Ishikawa (cell line): ENCODE results near the gene TRIM36.
A peak's percentile ranks its signal among the peaks of the same experiment; 100 is the strongest.

Experiments used
- CEBPB ChIP-seq: IDR thresholded peaks from 2 replicates; pipeline ENCODE4 v1.6.1; 2012
- CREB1 ChIP-seq: IDR thresholded peaks from 2 replicates; pipeline ENCODE4 v1.6.1; 2012; ENCODE audit warnings: low read depth
- EGR1 ChIP-seq: IDR thresholded peaks from 2 replicates; pipeline ENCODE4 v1.6.1; 2012
- EP300 ChIP-seq: IDR thresholded peaks from 2 replicates; pipeline ENCODE4 v1.6.1; 2012; ENCODE audit warnings: borderline replicate concordance
- FOXM1 ChIP-seq: IDR thresholded peaks from 2 replicates; pipeline ENCODE4 v1.6.1; 2012; ENCODE audit warnings: low read depth, borderline replicate concordance
- MAX ChIP-seq: IDR thresholded peaks from 2 replicates; pipeline ENCODE4 v1.6.1; 2012
- NFIC ChIP-seq: IDR thresholded peaks from 2 replicates; pipeline ENCODE4 v1.6.1; 2012
- RAD21 ChIP-seq: IDR thresholded peaks from 2 replicates; pipeline ENCODE4 v1.6.1; 2012; ENCODE audit warnings: low read depth
- REST ChIP-seq: IDR thresholded peaks from 2 replicates; pipeline ENCODE4 v1.6.1; 2012; ENCODE audit warnings: low read depth, mild to moderate bottlenecking
- TAF1 ChIP-seq: IDR thresholded peaks from 2 replicates; pipeline ENCODE4 v1.6.1; 2012; ENCODE audit warnings: low read depth, mild to moderate bottlenecking
- TCF12 ChIP-seq: IDR thresholded peaks from 2 replicates; pipeline ENCODE4 v1.6.1; 2012; ENCODE audit warnings: low read depth
- TEAD4 ChIP-seq: IDR thresholded peaks from 2 replicates; pipeline ENCODE4 v1.6.1; 2012
- YY1 ChIP-seq: IDR thresholded peaks from 2 replicates; pipeline ENCODE4 v1.6.1; 2012; ENCODE audit warnings: low read depth
- ZBTB7A ChIP-seq: IDR thresholded peaks from 2 replicates; pipeline ENCODE4 v1.6.1; 2012; ENCODE audit warnings: low read depth
- TF ChIP-seq, protein P1 (sequence below): IDR thresholded peaks from 2 replicates; pipeline ENCODE4 v1.6.1; 2012

The TRIM36 gene

GRCh38 chr5:115180165-115180709 lies 10.5 kb upstream of the TRIM36 start:
- TF ChIP-seq RAD21: no peak
- TF ChIP-seq CEBPB: no peak
- TF ChIP-seq, protein P1, sequence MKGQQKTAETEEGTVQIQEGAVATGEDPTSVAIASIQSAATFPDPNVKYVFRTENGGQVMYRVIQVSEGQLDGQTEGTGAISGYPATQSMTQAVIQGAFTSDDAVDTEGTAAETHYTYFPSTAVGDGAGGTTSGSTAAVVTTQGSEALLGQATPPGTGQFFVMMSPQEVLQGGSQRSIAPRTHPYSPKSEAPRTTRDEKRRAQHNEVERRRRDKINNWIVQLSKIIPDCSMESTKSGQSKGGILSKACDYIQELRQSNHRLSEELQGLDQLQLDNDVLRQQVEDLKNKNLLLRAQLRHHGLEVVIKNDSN: no peak
- TF ChIP-seq TAF1: no peak
- TF ChIP-seq MAX: peak; percentile 78

DNA sequence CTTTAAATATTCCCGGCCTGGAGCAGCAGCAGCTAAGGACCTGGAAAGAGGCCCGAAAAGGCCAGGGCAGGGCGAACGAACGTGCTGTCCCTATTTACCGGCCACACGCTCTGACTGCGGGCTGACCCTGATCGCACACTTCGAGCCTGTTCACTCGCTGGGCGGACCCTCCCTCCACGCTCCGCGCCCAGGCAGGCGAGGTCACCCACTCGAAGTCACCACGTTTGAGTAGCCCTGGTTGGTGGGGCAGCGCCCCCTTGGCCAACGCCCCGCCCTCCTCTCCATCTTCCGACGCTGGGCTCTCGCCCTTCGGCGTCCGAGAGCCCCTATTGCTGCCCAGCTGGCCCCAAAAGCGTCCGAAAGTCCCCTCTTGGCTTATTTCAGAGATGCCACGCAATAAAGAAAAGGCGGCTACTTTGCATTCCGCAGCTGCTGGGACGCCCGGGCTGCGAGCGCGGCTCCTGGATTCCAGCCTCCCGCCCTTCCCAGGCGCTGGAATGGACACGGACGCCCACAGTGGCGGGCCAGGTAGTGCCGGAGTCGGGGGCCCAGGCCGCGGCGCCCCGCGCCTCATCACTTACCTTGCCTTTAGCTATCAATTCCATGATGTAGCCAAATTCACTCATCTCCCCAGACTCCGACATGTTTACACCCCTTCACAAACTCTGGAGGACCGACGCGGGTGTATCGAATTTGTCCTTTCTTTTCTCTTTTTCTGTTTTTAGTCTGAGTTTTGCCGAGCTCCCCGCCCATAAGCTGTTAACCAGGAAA lies 9.9 kb upstream of the TRIM36 start:
- TF ChIP-seq TAF1: no peak
- TF ChIP-seq EGR1: no peak
- TF ChIP-seq ZBTB7A: no peak
- no peak for TF ChIP-seq CREB1
- no peak for TF ChIP-seq REST
- no peak for TF ChIP-seq CEBPB
- no peak for TF ChIP-seq TEAD4
- no peak for TF ChIP-seq NFIC
- no peak for TF ChIP-seq MAX
- TF ChIP-seq TCF12: no peak
- TF ChIP-seq RAD21: no peak
- TF ChIP-seq, protein P1: no peak

- TF ChIP-seq TEAD4 (no peak), ZBTB7A (no peak), EP300 (no peak), MAX (no peak), RAD21 (no peak), YY1 (no peak), TAF1 (no peak), FOXM1 (no peak), TCF12 (no peak), NFIC (no peak), CEBPB (no peak), EGR1 (no peak), CREB1 (no peak), REST (no peak)
- TF ChIP-seq, protein P1: no peak
These were observed 9.3 kb upstream of the TRIM36 start for GRCh38 chr5:115179030-115179393.

- TF ChIP-seq TAF1: no peak
- TF ChIP-seq NFIC: no peak
- no peak for TF ChIP-seq EGR1
- no peak for TF ChIP-seq REST
- no peak for TF ChIP-seq CEBPB
These were observed 1.3 kb upstream of the TRIM36 start for GRCh38 chr5:115170929-115171510.
